Calu3 (cell line): Measurements from ENCODE around the gene GTPBP3. TPM values are rescaled to one million over a fixed set of nuclear protein-coding genes. Genes with fewer than 3 reads are reported as not detected.

Source experiments
- BruUV-seq: library from RNA; stranded (reverse); fragments of 400-500 nt; replicated peaks from 2 replicates; lab custom pipeline; 2021; lab: Mats Ljungman, UMichigan
- CTCF ChIA-PET: fragments of 300-600 bp; sonication (Branson Sonifier 250); formaldehyde crosslinking; loops from one replicate; lab custom pipeline; 2022; ENCODE audit warnings: antibody characterized with exemption; lab: Charles Lee
- DNase-seq: peaks from one replicate; pipeline ENCODE4 v3.0.0; 2022
- H3K27ac Mint-ChIP-seq: one replicate; pipeline ENCODE4 v1.8.0; 2022; ENCODE audit warnings: mixed read lengths; ENCODE audit not compliant: unreplicated experiment
- H3K27me3 Mint-ChIP-seq: one replicate; pipeline ENCODE4 v1.8.0; 2022; ENCODE audit warnings: mixed read lengths; ENCODE audit not compliant: unreplicated experiment
- H3K36me3 Mint-ChIP-seq: one replicate; pipeline ENCODE4 v1.8.0; 2022; ENCODE audit warnings: mild to moderate bottlenecking, moderate library complexity, mixed read lengths; ENCODE audit not compliant: insufficient read depth, unreplicated experiment
- H3K4me1 Mint-ChIP-seq: one replicate; pipeline ENCODE4 v1.8.0; 2022; ENCODE audit warnings: mild to moderate bottlenecking, low read depth, mixed read lengths; ENCODE audit not compliant: unreplicated experiment
- H3K4me3 Mint-ChIP-seq: one replicate; pipeline ENCODE4 v1.8.0; 2022; ENCODE audit warnings: mild to moderate bottlenecking, low read depth, moderate library complexity, mixed read lengths; ENCODE audit not compliant: unreplicated experiment
- H3K9me3 Mint-ChIP-seq: one replicate; pipeline ENCODE4 v1.8.0; 2022; ENCODE audit warnings: low read depth, mixed read lengths; ENCODE audit not compliant: unreplicated experiment
- intact Hi-C: fragments of 100-400 bp; cut with micrococcal nuclease; formaldehyde crosslinking; loops from one replicate; pipeline ENCODE4 v1.10.0; 2022; ENCODE audit not compliant: unreplicated experiment
- total RNA-seq: library from RNA; stranded (reverse); gene quantifications from 2 replicates; pipeline ENCODE4 v1.2.3, GENCODE V29; 2022
- TF ChIP-seq, protein P1 (sequence below): fragments of 200-600 bp; IDR thresholded peaks from one replicate; pipeline ENCODE4 v1.8.0; 2022; ENCODE audit warnings: antibody characterized with exemption; ENCODE audit not compliant: unreplicated experiment

Gene GTPBP3
- total RNA-seq, 1 experiment from 2014 or later = 40.9 TPM

GRCh38 chr19:17365361-17365760 is 28.0 kb downstream of the GTPBP3 start:
- no peaks in the 10 kb centered on the region for H3K36me3 Mint-ChIP-seq
- H3K9me3 Mint-ChIP-seq = no peaks in the 10 kb centered on the region
- peaks cover 41% of the 10 kb centered on the region for H3K27me3 Mint-ChIP-seq
- no TSS peak for BruUV-seq
- CTCF ChIA-PET = no interaction called here
- intact Hi-C loops = no loop called here
- no peak overlapping the region for H3K4me3 Mint-ChIP-seq
- DNase-seq = no peak
- H3K27ac Mint-ChIP-seq = no peak overlapping the region
- TF ChIP-seq, protein P1, sequence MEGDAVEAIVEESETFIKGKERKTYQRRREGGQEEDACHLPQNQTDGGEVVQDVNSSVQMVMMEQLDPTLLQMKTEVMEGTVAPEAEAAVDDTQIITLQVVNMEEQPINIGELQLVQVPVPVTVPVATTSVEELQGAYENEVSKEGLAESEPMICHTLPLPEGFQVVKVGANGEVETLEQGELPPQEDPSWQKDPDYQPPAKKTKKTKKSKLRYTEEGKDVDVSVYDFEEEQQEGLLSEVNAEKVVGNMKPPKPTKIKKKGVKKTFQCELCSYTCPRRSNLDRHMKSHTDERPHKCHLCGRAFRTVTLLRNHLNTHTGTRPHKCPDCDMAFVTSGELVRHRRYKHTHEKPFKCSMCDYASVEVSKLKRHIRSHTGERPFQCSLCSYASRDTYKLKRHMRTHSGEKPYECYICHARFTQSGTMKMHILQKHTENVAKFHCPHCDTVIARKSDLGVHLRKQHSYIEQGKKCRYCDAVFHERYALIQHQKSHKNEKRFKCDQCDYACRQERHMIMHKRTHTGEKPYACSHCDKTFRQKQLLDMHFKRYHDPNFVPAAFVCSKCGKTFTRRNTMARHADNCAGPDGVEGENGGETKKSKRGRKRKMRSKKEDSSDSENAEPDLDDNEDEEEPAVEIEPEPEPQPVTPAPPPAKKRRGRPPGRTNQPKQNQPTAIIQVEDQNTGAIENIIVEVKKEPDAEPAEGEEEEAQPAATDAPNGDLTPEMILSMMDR = no peak
- no peaks in the 10 kb centered on the region for H3K4me1 Mint-ChIP-seq

GRCh38 chr19:17370026-17370587 is 32.8 kb downstream of the GTPBP3 start:
- intact Hi-C loops = no loop called here
- H3K9me3 Mint-ChIP-seq = no peaks in the 10 kb centered on the region
- H3K4me3 Mint-ChIP-seq = no peak overlapping the region
- H3K27me3 Mint-ChIP-seq = peaks cover 9% of the 10 kb centered on the region
- H3K36me3 Mint-ChIP-seq = no peaks in the 10 kb centered on the region
- CTCF ChIA-PET = no interaction called here
- no TSS peak for BruUV-seq
- no peak overlapping the region for H3K27ac Mint-ChIP-seq
- DNase-seq = no peak
- no peaks in the 10 kb centered on the region for H3K4me1 Mint-ChIP-seq
- TF ChIP-seq, protein P1 = no peak

DNA sequence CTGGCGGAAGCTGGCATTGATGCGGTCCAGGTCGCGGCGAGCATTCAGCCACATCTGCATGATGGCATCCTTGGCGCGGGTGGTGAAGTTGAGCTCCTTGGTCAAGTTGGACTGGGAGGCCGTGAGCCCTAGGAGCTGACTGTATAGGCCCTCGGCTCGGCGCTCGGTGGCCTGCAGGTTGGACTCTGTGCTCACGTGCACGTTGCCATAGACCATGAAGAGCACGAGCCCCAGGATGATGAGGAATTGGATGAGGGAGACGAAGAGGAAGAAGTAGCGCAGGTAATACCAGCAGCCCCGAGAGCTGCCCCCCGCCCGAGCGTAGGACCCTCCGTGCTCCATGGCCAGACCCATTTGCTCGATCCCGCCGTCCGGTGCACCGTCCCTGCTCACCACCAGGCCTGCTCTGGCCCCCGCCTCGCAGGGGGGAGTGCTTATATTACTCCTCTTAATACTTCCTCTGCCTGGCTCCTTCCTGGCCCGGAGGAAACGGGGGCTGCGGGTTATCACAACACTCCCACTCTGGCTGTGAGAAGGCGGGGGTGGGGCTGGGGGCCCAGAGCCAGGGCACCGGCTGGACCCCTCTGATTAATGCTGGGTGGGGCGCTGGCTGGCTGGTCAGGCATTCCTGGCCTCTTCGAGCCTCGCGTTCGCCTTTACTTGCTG is 39.7 kb downstream of the GTPBP3 start, which contains the start of gene PLVAP:
Gene PLVAP (minus strand): TSS at position 408 of the 666 bp plus-strand sequence. CDS start 54 bp downstream, at position 354.
- H3K27me3 Mint-ChIP-seq = no peaks in the 10 kb centered on the region
- intact Hi-C loops = no loop called here
- CTCF ChIA-PET = interaction anchor here (0.6 kb wide), 1 partner anchor 34 kb away, joined by 11 read pairs; no protein-coding TSS in a partner anchor
- TF ChIP-seq, protein P1 = no peak
- no peaks in the 10 kb centered on the region for H3K36me3 Mint-ChIP-seq
- no peak within 1 kb of the TSS for H3K4me3 Mint-ChIP-seq
- H3K27ac Mint-ChIP-seq = no peak within 1 kb of the TSS
- no TSS peak for BruUV-seq
- no peaks in the 10 kb centered on the region for H3K4me1 Mint-ChIP-seq
- H3K9me3 Mint-ChIP-seq = no peaks in the 10 kb centered on the region
- no peak for DNase-seq

GRCh38 chr19:17378271-17378670 is 40.9 kb downstream of the GTPBP3 start:
- BruUV-seq = no TSS peak
- no peak for DNase-seq
- Mint-ChIP-seq H3K4me1 (no peaks in the 10 kb centered on the region), H3K4me3 (no peak overlapping the region), H3K27ac (no peak overlapping the region), H3K36me3 (no peaks in the 10 kb centered on the region), H3K9me3 (no peaks in the 10 kb centered on the region), H3K27me3 (no peaks in the 10 kb centered on the region)
- intact Hi-C loops = no loop called here
- CTCF ChIA-PET = no interaction called here
- TF ChIP-seq, protein P1 = no peak
